NCI-H128 (cell line): Measurements from ENCODE around the gene FCRLB.
"Not testable (repeated sequence)": the region's sequence is repeated elsewhere in the genome, so short reads cannot be mapped to it uniquely, and the experiment has no call there.

ENCODE experiments used
- DNase-seq: peaks from one replicate; lab custom pipeline; 2025; ENCODE audit not compliant: unreplicated experiment; lab: John Stamatoyannopoulos, UW

FCRLB gene

GRCh38 chr1:161720956-161721737, at the start of gene FCRLB:
FCRLB (plus strand) TSS chr1:161721544; CDS start chr1:161722673, 1,129 bp downstream.
- DNase-seq: no peak

- not testable (repeated sequence) for DNase-seq
Measured at GRCh38 chr1:161673437-161673836, 47.9 kb upstream of the FCRLB start.

GRCh38 chr1:161674447-161674846, 46.9 kb upstream of the FCRLB start:
- not testable (repeated sequence) for DNase-seq

- DNase-seq: not testable (repeated sequence)
Measured at GRCh38 chr1:161674908-161675307, 46.4 kb upstream of the FCRLB start.

GRCh38 chr1:161676441-161676840, 44.9 kb upstream of the FCRLB start:
- DNase-seq: no peak

GRCh38 chr1:161676958-161677689, 44.2 kb upstream of the FCRLB start:
- DNase-seq: no peak

GRCh38 chr1:161678500-161678899, 42.8 kb upstream of the FCRLB start:
- DNase-seq: no peak

GRCh38 chr1:161681879-161682278, 39.5 kb upstream of the FCRLB start:
- DNase-seq: no peak

- DNase-seq: no peak
Measured at GRCh38 chr1:161688946-161689345, 32.4 kb upstream of the FCRLB start.

- no peak for DNase-seq
Measured at GRCh38 chr1:161691846-161692245, 29.5 kb upstream of the FCRLB start.

GRCh38 chr1:161693020-161693712, 28.2 kb upstream of the FCRLB start:
- DNase-seq: not testable (repeated sequence)

GRCh38 chr1:161698302-161698701, 23.0 kb upstream of the FCRLB start:
- not testable (repeated sequence) for DNase-seq

GRCh38 chr1:161702250-161702649, 19.1 kb upstream of the FCRLB start:
- no peak for DNase-seq

- no peak for DNase-seq
Measured at GRCh38 chr1:161705537-161705936, 15.8 kb upstream of the FCRLB start.

- DNase-seq: no peak
Measured at GRCh38 chr1:161706113-161706481, 15.2 kb upstream of the FCRLB start.

GRCh38 chr1:161706482-161707347, 14.6 kb upstream of the FCRLB start, which contains the start of gene FCRLA:
FCRLA (plus strand) TSS chr1:161707229; CDS start chr1:161707265, 36 bp downstream.
- DNase-seq: no peak

GRCh38 chr1:161707503-161707902, 13.8 kb upstream of the FCRLB start:
- DNase-seq: no peak

- no peak for DNase-seq
Measured at GRCh38 chr1:161709373-161709772, 12.0 kb upstream of the FCRLB start.

GRCh38 chr1:161710560-161710959, 10.8 kb upstream of the FCRLB start:
- DNase-seq: no peak

GRCh38 chr1:161718559-161719324, 2.6 kb upstream of the FCRLB start:
- no peak for DNase-seq
